Hepatic stellate cell (primary cell): ENCODE measurements around the gene CHD5.

Experiments
- DNase-seq: peaks from one replicate; pipeline ENCODE4 v3.0.0; 2011; ENCODE audit warnings: low spot score

The CHD5 gene

DNA sequence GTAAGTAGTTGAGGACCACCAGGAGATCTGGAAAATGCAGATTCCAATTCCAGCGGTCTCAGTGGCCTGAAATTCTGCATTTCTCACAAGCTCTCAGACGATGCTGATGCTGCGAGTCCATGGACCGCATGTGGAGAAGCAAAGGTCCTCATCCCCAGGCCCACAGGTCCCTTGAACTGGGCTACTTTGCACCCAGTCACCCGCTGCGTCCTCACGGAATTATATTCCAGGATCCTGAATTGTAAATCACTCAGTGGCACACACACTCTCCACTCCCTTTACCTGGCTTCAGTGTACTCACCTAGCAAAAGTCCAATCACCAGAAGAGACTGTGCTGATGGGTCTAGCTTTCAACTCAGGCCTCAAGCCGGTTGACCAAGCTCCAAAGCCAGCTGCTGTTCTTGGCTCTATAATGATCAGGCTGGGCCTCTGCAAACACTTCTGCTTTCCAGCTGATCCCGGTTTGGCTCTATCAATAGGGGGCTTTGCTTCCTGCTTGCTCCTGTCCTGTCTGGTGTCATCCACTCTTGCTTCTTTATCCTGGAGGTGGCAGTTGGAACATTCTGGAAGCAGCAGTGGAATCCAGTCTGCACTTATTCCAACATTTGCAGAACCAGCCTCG, 20.2 kb upstream of the CHD5 start:
- no peak for DNase-seq

DNA sequence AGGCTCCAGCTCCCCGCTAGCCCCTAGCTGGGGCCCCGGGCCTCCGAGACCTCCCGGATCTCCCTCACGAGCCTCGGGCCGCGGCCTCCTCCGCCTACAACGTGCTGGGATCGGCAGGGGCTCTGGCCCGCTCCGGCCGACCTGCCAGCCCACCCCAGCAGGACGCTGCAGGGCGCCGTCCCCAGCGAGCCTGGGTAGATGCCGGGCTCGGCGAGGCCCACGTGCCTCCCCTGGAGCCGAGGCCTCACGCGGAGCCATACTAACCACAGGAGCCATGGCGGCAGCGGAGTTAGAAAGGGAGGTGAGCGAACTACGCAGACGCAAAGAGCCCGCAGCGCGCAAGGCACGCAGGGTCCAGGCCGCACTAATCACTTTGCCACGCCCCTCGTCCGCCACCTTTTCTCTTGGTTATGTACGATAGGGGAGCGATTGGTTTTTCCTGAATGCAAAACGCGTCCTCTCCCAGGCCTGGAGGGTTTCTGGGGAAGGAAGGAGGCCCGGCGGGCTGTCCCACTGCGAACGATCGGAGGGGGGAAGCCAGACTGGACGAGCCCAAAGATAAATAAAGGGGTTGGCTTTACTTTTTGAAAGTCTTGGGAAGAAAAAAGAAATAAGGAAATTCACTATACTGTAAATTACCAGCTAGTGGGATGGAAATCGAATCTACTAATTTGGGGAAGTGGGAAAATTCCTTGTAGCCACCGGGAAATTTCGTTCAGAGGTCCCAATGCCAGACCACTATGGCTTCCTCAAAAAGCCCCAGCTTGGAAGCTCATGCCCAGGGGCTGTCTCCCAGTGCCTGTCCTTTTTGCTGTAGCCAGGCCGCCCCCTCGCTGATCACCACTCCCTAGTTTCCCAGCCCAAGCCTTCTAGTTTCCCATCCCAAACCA, 19.4 kb upstream of the CHD5 start, which contains the start of gene RPL22:
Gene RPL22 (minus strand): TSS at position 298 of the 890 bp plus-strand sequence. CDS start 22 bp downstream, at position 276.
- DNase-seq, result peak; percentile 95

DNA sequence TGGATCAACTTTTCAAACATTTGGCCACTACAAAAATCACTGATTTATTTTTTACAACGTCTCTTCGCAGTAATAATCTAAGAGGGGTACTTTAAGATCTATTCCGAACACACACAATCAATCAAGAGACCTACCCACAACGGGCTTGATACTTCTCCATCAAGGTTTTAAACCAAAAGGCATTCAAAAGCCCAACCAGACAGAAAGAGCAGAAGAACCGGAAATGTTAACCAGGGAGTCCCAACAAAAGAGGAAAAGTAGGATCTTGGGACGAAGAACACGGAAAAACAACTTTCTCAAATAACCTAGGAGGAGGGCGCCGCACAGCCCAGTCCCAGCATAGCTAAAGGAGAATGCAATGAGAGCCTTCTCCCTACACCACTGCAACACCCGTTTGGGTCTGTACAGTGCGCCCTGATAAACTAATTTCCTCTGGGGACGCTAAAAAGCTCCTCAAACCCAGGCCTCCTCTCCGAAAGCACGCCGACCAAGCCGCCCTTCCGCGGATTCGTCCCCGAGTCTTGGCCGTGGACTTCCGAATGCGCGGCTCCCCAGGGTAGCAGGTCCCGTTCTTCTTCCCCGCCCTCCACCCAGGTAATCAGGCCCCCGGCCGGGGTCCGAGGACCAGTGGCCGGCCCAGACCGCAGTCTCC, 18.7 kb upstream of the CHD5 start:
- DNase-seq, result no peak

DNA sequence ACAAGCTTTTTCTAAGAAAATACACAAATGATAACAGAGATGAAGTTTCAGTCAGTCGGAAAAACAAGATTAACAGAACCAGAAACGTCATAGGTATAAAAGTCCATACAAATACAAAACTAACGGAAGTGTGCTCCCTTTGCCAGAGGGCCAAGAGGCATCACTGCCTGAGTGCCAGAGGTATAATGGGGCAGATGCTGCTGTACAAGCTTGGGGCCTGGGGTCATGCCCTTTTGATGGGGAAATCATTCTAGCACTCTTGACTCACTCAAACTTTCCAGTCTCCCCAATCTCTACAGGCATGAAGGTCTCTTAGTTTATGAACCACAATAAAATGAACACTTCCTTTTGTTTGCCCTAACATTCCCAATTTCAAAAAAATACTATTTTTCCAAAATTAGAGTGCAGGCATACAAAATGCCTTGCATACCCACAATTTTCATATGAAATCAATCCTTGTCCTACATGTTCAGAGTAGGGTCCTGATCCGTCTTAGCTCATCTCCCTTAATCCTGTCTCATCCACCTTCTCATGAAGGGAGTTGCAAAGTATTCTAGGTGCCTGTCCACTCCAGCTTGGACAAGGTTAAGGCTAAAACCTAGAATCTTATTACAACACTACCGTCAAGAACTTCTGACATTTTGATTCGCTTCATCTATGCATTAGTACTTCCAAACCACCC, 17.8 kb upstream of the CHD5 start:
- DNase-seq, result no peak

DNA sequence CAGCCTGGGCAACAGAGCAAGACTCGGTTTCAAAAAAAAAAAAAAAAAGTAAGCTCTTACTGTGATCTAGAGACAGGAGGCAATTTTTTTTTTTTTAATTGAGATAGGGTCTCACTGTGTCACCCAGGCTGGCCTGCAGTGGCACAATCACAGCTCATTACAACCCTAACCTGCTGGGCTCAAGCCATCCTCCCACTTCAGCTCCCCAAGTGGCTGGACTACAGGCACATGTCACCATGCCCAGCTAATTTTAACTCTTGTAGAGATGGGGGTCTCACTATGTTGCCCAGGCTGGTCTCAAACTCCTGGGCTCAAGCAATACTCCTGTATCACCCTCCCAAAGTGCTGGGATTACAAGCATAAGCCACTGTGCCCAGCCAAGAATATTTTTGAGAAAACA, 11.8 kb upstream of the CHD5 start:
- DNase-seq, result no peak

DNA sequence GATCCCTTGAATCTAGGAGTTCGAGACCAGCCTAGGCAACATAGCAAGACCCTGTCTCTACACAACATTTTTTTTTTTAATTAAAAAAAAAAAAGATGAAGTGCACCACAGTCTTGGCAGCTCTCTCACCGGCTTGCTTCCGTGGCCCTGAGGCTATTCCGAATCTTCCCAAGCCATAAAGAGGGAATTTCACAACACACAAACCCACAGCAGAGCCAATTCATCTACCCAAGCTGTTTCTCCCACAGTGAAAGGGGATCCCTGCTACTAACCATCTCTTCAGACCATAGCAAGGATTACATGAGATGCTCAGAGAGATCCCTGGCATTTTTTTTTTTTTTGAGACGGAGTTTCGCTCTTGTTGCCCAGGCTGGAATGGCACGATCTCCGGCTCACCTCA, 8.3 kb upstream of the CHD5 start:
- DNase-seq, result no peak

- DNase-seq, result no peak
Observed at GRCh38 chr1:6185635-6186382, 5.7 kb upstream of the CHD5 start.

GRCh38 chr1:6185151-6185550, 5.0 kb upstream of the CHD5 start:
- no peak for DNase-seq

- DNase-seq, result no peak
Observed at GRCh38 chr1:6184083-6184783, 4.1 kb upstream of the CHD5 start.

DNA sequence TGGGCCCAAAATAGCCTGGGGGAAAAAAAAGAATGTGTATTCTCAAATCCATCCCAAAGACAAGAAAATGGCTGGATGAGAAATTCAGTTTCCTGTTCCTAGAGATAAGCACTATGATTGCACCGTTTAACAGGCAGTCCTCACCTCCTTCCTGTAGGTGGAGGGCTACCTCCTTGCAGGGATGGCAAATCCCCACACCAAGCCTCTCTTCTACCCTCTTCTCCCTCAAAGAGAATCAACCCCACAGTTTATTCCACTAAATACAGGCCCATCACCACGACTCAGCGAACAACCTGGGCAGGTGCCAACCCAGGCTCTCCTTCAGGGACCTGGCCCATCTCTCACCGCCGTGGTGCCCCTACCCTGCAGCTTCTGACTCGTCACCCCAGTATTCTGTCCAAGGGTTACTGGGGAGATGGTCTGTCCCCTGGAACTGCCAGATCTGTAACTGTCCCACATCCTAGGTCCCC, 3.4 kb upstream of the CHD5 start:
- DNase-seq, result no peak

- no peak for DNase-seq
Observed at GRCh38 chr1:6181347-6181770, 1.2 kb upstream of the CHD5 start.

- no peak for DNase-seq
Observed at GRCh38 chr1:6180707-6181311, 688 bp upstream of the CHD5 start.

- no peak for DNase-seq
Observed at GRCh38 chr1:6179564-6180175, 451 bp downstream of the CHD5 start.

DNA sequence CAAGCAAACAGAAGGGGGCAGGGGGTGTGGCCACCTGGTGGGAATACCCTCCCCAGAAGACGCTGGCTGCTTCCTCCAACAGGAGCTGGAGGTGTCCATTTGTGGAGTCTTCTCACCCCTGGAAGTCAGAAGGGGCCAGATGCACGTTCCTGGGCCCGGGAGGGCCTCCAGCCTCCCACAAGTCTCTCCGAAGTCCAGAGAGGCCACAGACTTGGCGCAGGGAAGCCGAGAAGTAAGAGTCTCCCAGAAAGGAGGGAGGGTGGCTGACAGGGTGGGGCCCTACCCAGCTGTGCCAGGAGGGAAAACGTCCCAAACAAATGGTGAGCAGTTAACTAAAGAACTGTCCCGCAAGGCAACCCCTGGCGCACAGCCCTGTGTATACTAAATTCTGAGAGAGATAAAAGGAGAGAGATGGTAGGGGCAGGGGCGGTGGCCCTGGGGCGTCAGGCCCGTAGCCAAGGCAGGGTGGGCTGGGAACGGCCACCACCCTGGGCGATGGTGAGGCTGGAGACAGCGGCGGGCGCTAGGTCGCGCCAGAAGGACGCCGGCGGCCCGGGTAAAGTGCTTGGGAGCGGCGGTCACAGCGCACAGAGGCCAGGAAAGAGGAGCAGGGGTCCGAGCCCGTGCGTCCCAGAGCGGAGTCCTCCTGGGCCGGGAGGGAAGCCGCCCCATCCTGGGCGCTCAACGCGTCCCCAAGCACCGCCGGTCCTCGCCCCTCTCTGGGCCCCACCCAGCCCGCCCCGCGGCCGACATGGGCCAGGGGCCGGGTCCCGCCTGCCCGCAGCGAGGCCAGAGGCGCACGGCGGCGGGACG, 1.2 kb downstream of the CHD5 start:
- no peak for DNase-seq

DNA sequence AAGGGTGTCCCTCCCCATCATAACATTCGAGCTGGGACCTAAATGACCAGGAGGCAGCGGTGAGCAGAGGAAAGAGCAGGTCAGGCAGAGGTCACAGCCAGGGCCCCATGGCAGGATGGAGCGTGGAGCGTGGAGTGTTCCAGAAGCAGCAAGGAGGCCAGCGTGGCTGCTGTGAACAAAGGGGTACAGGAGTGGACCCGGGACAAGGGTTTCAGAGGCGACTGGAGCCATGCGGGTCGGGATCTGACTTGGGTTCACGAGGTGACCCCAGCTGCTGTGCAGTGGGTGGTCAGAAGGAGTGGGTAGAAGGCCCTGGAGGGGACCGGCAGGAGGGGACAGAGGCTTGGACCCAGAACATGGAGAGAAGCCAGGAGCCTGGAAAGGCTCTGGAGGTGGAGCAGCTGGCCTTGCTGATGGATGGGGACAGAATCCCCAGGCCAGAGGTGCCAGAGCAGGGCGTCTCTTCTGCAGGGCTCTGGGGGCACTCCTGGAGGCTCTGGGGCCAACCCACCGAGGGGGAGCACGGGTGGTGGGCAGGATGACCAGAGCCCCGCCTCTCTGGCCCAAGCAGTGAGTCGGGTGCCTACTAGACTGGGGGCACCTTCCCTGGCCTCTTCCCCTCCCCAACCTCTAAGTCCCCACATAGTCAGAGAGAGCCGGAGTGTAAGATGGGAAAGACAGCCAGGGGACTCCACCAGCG, 2.3 kb downstream of the CHD5 start:
- DNase-seq, result no peak

- DNase-seq, result no peak
Observed at GRCh38 chr1:6176779-6177178, 3.3 kb downstream of the CHD5 start.

DNA sequence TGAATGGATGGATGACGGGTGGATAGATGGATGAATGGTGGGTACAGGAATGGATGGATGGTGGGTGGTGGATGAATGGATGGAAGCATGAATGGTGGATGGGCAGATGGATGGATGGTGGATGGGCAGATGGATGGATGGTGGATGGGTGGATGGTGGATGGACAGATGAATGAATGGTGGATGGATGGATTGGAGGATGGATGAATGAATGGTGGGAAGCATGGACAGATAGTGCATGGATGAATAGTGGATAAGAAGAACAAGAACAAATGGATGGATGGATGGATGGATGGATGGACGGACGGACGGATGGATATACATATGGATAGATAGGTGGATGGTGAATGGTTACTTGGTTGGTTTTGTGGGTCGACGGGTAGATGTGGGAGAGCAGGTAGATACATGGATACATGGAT, 4.7 kb downstream of the CHD5 start:
- DNase-seq, result no peak

GRCh38 chr1:6174621-6175410, 5.3 kb downstream of the CHD5 start:
- DNase-seq, result no peak
